Islet of Langerhans (tissue), 1 donor: ENCODE data around the gene BMP6.
"Not testable (repeated sequence)": the region's sequence is repeated elsewhere in the genome, so short reads cannot be mapped to it uniquely, and the experiment has no call there.

Source experiments
- FAIRE-seq: peaks from one replicate; lab custom pipeline; 2011; peaks lifted over from hg19 to GRCh38; lab: Jason Lieb, UNC

The BMP6 gene

DNA sequence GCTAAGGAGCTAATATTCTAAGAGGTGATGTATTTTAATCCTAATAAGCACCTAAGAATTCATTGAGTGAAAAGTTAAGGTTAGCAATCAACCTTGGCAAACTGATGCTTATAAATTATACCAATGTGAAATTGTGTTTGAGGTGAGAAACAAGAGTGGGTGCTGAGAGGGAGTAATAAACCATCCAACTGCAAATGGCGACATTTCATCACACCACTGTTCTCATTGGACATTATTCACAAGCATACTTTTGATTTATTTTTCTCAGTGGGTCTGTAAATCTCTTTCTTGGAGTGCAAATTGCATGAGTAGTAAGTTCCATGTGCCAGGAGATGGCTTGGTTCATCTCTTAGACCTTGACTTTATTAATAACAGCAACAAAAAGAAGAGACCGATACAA is 71.5 kb downstream of the BMP6 start:
- FAIRE-seq: no peak

DNA sequence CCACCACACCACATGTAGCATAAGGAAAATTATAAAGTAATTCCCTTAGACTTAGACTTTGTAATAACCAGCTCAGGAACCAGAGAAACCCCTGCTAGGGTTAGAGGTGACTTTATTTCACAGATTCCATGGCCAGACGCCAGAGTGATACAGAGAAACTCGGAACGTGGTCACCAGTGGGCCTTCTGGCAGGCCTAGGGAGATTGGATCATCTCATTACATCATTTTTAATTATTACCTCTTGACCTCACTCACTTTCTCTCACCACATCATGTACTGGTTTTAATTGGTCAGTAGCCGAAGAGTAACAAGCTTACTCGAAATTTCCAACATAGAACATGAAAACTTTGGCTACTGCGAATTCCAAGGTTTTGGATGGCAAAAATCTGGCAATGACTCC is 72.9 kb downstream of the BMP6 start:
- no peak for FAIRE-seq

DNA sequence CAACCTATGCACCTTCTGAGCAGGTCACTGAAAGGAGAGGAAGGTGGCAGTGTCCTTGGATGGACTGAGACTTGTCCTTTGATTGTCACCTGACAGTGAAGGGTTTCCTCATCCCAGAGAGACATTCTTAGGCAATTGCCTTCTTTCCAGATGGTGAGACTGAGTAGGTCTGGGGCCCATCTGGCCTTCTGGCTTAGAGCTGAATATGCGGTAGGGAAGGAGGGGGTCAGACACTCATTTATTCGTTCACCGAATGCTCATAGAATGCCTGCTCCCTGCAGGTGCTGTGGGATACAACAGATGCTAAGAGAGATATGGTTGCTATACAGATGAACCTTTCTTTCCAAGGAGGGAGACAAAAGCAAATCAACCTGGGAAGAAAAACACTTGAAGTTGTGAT is 76.8 kb downstream of the BMP6 start:
- no peak for FAIRE-seq

DNA sequence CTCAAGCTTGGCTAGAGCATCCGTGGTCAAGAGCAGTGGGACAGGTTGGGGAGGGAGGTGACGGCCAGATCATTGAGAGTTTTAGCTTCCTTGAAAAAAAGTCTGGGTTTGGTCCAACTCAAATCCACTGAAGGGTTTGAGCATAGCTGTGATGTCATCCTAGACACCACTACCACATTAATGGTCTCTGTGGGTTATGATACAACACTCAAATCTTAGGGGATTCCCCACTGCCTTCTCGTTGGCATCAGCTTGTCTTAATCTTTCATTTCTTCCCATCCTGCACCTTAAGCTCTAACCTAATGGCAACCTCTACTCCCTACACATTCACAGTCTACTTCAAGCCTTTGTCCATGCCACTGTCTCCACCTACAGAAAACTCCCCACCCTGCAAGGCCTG is 77.3 kb downstream of the BMP6 start:
- FAIRE-seq: no peak

- no peak for FAIRE-seq
Observed at GRCh38 chr6:7805078-7805849, 79.4 kb downstream of the BMP6 start.

GRCh38 chr6:7805850-7806214 is 79.9 kb downstream of the BMP6 start:
- no peak for FAIRE-seq

DNA sequence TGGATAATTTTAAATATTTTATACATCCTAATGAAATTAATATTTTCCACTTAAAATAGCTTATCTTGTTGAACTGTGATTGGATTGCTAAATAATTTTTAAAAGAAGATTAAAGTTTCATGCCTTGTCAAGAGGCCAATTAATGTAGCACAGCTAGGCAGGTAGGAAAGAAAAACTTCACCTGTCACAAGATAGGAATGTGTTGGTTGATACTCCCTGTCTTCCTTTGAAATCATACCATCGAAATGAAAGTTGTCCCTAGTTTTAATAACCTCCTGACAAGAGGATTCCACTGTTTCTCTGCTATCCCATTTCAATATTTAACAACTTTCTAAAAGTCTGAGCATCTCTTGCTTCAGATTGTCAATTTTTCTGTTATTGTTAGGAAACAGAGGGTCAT is 80.8 kb downstream of the BMP6 start:
- no peak for FAIRE-seq

- no peak for FAIRE-seq
Observed at GRCh38 chr6:7809346-7809745, 83.4 kb downstream of the BMP6 start.

- FAIRE-seq: no peak
Observed at GRCh38 chr6:7811441-7811840, 85.5 kb downstream of the BMP6 start.

GRCh38 chr6:7812623-7813022 is 86.7 kb downstream of the BMP6 start:
- no peak for FAIRE-seq

- no peak for FAIRE-seq
Observed at GRCh38 chr6:7813193-7813592, 87.3 kb downstream of the BMP6 start.

DNA sequence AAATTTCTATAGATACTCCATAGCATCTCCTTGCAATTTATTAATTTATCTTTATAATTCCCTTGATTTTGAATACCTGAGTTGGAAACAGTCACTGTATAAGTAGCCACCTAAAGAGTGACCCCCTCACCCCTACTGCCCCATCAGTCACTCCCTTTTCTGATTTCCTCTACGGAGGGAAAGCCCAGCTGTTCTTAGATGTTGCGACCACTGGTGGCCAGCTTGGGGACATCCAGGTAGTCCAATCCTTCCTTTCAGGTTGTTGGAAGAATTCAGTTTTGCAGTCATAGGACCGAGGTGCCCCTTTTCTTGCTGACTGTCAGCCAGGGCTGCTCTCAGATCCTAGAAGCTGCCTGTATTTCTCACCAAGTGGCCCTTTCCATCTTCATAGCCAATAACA is 87.8 kb downstream of the BMP6 start:
- no peak for FAIRE-seq

DNA sequence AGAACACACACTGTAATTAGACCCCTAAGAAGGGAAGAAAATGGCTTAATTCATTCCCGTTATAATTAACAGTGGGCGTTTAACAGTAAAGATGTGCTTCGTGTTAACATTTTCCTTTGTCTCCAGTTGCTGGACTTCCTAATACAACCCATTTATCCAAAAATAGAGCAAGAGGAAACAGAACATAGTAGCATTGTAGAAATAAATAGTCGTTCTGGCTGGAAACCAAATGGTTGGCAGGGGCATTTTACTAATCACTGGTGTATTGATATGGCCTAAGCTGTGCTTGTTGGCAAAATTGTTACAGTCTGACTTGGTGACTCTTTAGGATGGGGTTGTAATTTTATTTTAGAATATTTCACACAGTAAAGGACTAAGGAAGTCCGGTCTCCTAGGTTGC is 89.8 kb downstream of the BMP6 start:
- no peak for FAIRE-seq

- not testable (repeated sequence) for FAIRE-seq
Observed at GRCh38 chr6:7817184-7817583, 91.3 kb downstream of the BMP6 start.

DNA sequence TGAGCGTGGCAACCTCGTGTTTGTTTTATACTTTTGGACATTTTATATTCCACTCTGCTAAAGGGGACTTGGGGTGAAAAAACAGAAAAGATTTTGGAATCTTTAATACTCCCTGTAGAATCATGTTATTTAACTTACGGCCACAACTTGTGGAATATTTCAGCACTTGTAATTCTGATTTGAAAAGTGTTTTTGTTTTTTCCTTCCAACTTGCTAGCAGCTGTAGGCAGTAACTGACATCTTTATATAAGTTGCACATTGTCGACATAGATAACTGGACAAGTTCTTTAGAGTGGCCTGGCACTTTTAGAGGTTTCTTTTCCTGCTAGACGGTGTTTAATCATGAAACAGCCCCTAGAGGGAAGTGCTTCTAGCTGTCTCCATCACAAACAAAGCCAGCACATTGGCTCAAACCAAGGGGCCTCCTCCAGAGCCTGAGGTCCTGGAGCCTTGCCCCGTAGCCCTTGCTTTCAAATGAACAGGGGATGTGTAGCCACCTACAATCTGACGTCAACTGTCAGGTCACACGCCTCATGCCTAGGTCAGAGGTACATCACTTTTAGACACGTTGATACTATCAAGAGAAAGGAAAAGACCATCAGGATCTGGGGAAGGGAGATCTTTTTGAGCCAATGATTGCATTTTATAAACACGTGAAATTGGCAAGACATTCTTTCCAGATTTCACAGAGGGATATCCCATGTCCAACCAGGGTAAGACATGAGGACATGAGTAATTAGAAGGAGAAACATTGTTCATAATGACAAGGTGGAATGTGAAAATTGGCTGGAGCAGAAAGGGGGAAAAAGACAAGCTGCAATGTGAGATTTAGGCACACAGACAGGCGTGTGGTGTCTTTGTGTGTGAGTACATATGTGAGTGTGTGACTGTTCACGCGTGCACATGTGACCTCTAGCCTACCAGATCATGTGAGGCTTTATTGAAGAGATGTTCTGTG is 92.6 kb downstream of the BMP6 start:
- FAIRE-seq: no peak

- no peak for FAIRE-seq
Observed at GRCh38 chr6:7819431-7820015, 93.6 kb downstream of the BMP6 start.

GRCh38 chr6:7820288-7820835 is 94.5 kb downstream of the BMP6 start:
- FAIRE-seq: no peak

DNA sequence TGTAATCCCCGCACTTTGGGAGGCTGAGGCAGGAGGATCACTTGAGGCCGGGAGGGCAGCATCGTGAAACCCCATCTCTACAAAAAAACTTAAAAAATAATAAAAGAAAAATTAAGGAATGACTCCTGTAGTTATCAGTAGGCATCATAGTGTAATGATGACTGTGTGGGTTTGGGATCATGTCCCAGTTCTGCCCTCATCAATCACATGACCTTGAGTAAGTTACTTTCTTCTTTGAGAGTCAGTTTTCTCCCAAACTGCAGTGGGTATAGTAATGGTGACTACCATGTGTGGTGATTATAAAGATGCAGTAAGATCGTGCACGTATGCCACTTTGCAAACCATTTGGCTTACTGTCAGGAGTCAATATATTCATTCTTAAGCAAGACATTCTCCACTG is 95.5 kb downstream of the BMP6 start:
- no peak for FAIRE-seq

GRCh38 chr6:7823552-7823951 is 97.7 kb downstream of the BMP6 start:
- no peak for FAIRE-seq

- no peak for FAIRE-seq
Observed at GRCh38 chr6:7825986-7826385, 100.1 kb downstream of the BMP6 start.

DNA sequence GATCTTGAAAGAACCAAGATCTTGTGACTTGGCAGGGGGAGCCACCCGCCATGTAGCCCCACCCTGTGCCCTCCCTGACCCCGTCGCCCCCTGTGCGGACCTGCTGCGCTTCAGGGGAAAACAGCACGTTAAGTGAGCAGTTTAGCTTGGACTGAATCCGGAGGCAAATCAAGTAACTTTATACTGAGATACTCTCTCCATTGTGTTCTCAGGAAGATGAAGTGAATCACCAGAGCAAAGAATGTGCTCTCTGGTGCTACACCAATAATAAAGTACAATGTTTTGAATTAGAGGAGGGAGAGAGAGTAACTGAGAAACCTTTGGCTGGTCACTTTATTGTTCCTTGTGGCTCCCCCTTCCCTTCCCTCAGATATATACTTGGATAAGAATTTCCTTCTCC is 101.2 kb downstream of the BMP6 start:
- no peak for FAIRE-seq

DNA sequence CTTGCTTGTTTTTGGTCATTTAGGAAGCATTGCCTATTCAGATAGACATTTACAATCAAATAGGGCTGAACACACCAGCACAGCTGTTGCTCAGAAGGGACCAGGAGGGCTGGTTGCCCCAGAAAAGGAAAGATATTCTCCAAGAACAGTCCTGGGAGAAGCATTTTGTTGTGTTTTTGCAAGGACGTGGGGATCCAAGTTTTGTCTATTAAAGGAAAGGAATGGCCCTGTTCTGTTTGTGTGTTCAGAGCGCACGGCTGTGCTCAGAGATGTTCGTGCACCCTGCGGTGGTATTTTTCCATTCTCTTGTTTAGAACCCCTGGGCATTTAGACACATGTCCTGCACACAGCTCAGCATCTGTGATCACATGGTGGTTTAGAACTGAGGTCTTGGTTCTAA is 102.2 kb downstream of the BMP6 start:
- no peak for FAIRE-seq
